Neutrophil (primary cell): Measurements from ENCODE around the gene HNRNPLL.
"Not testable (repeated sequence)": the region's sequence is repeated elsewhere in the genome, so short reads cannot be mapped to it uniquely, and the experiment has no call there.

Source experiments
- H3K27ac ChIP-seq: fragments of 200-600 bp; sonication (generic); 2 replicates; pipeline ENCODE4 v1.5.1; 2016; ENCODE audit warnings: mild to moderate bottlenecking, moderate library complexity
- H3K27me3 ChIP-seq: fragments of 200-600 bp; sonication (generic); 2 replicates; pipeline ENCODE4 v1.6.0; 2016; ENCODE audit warnings: mild to moderate bottlenecking
- H3K36me3 ChIP-seq: fragments of 200-600 bp; sonication (generic); 2 replicates; pipeline ENCODE4 v1.5.1; 2017
- H3K4me1 ChIP-seq, 2 experiments: fragments of 200-600 bp in 1 of 2; sonication (generic) in 1 of 2; 1 replicate in 1 of 2; 2 replicates in 1 of 2; pipeline versions ENCODE4 v1.5.1 to v1.6.1; 2013 to 2016; ENCODE audit warnings: low read depth in 1 of 2, low read length in 1 of 2, mild to moderate bottlenecking in 1 of 2, moderate library complexity in 1 of 2; ENCODE audit not compliant: control insufficient read depth in 1 of 2, insufficient read depth in 1 of 2
- H3K4me3 ChIP-seq, 2 experiments: fragments of 200-600 bp in 1 of 2; sonication (generic) in 1 of 2; 1 replicate in 1 of 2; 2 replicates in 1 of 2; pipeline ENCODE4 v1.5.1; 2013 to 2016; ENCODE audit warnings: low read depth in 1 of 2, low read length in 1 of 2, mild to moderate bottlenecking in 1 of 2, moderate library complexity in 1 of 2
- H3K9me3 ChIP-seq: fragments of 200-600 bp; sonication (generic); 2 replicates; pipeline ENCODE4 v1.5.1; 2016
- TF ChIP-seq, protein P1 (sequence below): fragments of 200-600 bp; sonication (generic); IDR thresholded peaks from 2 replicates; pipeline ENCODE4 v1.5.1; 2016; ENCODE audit warnings: antibody characterized with exemption

The HNRNPLL gene

DNA sequence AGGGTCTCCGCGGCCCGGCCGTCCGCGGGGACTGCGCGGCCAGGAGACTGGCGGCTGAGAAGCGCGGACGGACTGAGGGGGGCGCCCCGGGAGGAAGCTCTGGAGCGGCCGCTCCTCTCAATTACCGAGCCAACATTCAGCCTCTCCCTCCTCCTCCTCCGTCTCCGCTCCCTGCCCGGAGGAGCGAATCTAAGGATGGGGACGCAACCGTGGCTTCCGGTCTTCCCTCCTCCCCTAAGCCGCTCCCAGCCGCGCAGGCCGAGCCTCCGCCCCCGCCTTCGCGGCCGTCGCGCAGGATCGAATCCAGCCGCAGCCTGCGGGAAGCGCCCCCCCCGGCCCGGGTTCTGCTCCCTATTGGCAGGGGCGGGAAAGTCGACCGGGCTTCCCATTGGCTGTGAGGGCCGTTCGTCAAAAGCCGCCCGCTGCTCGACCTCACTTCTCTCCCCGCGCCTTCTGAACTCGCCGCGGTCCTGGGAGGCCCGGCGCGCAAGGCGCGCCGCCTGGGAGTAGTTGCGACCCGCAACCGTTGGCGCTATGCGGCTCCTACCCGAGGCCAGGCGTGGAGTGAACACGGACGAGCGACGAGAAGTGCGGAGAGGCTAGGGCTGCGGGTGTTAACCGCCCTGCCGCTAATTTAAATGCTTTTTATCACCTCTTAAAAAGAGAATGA, at the start of gene HNRNPLL:
Gene HNRNPLL (minus strand): TSS at position 197 of the 670 bp plus-strand sequence. CDS start 302 bp downstream, outside the sequence.
- Histone ChIP-seq H3K4me3 (peak within 1 kb of the TSS; percentile 88 to 95), H3K27me3 (no peaks in the 10 kb centered on the region), H3K9me3 (no peaks in the 10 kb centered on the region), H3K36me3 (no peaks in the 10 kb centered on the region), H3K27ac (peak within 1 kb of the TSS; percentile 94), H3K4me1 (peaks cover 62 to 64% of the 10 kb centered on the region in 2 experiments)
- TF ChIP-seq, protein P1, sequence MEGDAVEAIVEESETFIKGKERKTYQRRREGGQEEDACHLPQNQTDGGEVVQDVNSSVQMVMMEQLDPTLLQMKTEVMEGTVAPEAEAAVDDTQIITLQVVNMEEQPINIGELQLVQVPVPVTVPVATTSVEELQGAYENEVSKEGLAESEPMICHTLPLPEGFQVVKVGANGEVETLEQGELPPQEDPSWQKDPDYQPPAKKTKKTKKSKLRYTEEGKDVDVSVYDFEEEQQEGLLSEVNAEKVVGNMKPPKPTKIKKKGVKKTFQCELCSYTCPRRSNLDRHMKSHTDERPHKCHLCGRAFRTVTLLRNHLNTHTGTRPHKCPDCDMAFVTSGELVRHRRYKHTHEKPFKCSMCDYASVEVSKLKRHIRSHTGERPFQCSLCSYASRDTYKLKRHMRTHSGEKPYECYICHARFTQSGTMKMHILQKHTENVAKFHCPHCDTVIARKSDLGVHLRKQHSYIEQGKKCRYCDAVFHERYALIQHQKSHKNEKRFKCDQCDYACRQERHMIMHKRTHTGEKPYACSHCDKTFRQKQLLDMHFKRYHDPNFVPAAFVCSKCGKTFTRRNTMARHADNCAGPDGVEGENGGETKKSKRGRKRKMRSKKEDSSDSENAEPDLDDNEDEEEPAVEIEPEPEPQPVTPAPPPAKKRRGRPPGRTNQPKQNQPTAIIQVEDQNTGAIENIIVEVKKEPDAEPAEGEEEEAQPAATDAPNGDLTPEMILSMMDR: no peak

DNA sequence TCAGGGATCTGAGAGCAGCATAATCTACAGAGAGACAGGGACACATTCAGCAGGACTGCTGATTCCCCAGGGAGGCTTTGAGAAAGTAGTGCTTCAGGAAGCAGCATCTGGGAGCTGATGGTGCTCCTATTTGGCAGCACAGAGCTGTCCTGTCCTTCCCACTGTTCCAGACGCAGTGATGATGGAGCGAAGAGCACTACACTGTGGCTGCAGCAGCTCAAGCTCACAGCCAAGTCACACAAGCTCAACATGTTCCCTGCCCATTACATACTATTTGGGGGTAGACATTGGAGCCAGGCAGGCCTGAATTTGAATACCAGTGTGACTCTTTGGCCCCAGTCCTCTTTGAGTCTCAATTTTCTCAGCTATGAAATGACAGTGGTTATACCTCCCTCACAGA, 48.0 kb upstream of the HNRNPLL start:
- Histone ChIP-seq H3K9me3 (no peaks in the 10 kb centered on the region), H3K27me3 (no peaks in the 10 kb centered on the region), H3K4me1 (peaks cover 24 to 52% of the 10 kb centered on the region in 2 experiments), H3K4me3 (no peak overlapping the region), H3K36me3 (no peaks in the 10 kb centered on the region), H3K27ac (no peak overlapping the region)
- TF ChIP-seq, protein P1: no peak

DNA sequence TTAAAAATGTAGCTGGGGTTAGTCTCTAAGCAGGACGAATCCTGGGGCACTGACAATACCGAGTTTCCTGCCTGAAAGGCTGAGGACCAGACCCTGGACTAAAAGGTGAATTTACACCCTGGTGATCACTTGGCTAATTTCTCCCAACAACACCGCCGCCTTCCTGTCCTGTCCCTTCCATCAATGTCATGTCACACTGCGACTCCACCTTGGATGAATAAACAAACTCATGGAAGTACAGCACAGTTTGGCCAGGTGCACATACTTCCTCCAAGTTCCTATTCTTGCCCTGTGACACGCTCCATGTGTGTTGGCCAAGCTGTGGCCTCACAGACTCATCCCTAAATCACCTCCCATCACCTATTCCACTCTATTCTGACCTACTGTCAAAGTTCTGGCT, 47.3 kb upstream of the HNRNPLL start:
- TF ChIP-seq, protein P1: no peak
- Histone ChIP-seq H3K9me3 (no peaks in the 10 kb centered on the region), H3K4me3 (no peak overlapping the region), H3K4me1 (peaks cover 24 to 54% of the 10 kb centered on the region in 2 experiments), H3K36me3 (no peaks in the 10 kb centered on the region), H3K27ac (no peak overlapping the region), H3K27me3 (no peaks in the 10 kb centered on the region)

DNA sequence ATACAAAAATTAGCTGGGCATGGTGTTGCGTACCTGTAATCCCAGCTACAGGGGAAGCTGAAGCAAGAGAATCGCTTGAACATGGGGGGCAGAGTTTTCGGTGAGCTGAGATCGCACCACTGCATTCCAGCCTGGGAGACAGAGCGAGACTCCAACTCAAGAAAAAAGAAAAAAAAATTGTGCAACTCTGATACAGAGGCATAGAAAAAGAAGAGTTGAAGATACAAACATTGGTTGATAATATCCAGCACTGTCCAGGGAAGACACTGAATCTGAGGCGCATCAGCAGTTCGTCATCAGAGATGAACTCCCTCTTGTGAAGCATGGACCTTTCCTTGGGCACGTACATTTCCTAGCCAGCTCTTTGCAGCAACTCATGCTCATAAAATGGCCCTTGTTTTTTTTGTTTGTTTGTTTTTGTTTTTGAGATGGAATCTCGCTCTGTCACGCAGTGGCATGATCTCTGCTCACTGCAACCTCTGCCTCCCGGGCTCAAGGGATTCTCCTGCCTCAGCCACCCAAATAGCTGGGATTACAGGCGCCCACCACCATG, 46.5 kb upstream of the HNRNPLL start:
- no peak overlapping the region for H3K4me3 ChIP-seq
- no peaks in the 10 kb centered on the region for H3K27me3 ChIP-seq
- TF ChIP-seq, protein P1: no peak
- no peaks in the 10 kb centered on the region for H3K36me3 ChIP-seq
- H3K27ac ChIP-seq: peak overlapping the region; percentile 86
- H3K9me3 ChIP-seq: no peaks in the 10 kb centered on the region
- H3K4me1 ChIP-seq: peaks cover 22 to 55% of the 10 kb centered on the region in 2 experiments

DNA sequence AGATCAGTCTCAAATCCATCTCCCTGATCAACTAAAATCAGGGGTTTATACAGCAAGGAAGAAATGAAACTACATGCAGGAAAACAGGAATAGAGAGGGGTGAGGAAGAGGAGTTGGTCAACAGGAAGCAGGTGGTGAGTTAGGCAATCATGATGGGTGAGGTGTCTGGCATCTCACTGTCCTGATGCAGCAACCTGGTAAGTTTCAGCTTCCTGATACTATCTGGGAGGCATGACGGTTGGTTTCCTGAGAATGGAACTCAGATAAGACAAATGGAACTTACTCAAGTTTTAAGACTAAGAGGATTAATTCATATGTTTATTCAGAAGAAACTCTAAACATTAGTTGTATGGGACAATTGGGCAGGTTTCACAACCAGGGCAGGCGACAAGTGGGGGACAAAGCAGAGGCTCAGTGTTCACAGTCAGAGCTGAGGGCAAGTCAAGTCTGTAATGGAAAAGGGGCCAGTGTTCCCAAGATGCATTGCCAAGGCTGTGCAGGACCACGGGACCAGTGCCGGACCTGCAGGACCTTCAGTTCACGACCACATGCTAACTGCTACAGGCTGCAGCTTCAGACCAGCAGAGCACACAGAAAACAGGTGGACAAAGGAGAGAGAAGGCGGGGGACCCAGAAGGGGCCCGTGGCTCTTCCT, 45.5 kb upstream of the HNRNPLL start:
- Histone ChIP-seq H3K4me3 (peak overlapping the region in 1 of 2 experiments; percentile 5), H3K27ac (peak overlapping the region; percentile 86), H3K9me3 (no peaks in the 10 kb centered on the region), H3K27me3 (no peaks in the 10 kb centered on the region), H3K4me1 (peaks cover 26 to 56% of the 10 kb centered on the region in 2 experiments), H3K36me3 (no peaks in the 10 kb centered on the region)
- TF ChIP-seq, protein P1: no peak

DNA sequence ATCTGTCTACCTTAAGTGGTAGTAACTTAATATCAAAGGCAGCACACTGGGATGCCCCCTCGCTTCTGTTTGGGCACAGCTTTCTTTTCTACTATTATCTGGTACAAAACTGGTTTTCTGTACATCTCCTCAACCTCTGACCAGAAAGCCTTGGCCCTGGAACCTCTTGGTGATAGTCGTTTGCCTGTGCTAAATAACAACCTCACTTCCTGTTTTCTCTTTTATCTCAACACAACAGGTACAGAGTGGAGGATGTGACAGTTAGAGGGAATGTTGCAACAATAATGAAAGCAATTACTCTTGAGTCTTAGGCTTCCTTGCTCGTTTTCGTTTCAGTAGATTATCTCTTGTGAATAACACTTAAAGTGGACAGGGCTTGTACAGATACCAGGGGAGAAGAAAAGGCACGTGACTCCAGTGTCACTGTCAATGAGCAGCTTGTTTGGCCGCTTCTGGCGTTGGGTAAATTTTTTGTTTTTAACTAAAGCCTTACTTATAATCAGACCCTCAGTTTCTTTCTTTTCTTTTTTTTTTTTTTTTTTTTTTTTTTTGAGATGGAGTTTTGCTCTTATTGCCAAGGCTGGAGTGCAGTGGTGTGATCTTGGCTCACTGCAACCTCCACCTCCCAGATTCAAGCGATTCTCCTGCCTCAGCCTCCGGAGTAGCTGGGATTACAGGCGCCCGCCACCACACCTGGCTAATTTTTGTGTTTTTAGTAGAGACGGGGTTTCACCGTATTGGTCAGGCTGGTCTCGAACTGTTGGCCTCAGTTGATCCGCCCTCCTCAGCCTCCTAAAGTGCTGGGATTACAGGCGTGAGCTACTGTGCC, 41.2 kb upstream of the HNRNPLL start:
- Histone ChIP-seq H3K4me3 (peak overlapping the region; percentile 11 to 47), H3K27ac (peak overlapping the region; percentile 88), H3K4me1 (peaks cover 27 to 51% of the 10 kb centered on the region in 2 experiments)
- not testable (repeated sequence) for H3K36me3 ChIP-seq, H3K9me3 ChIP-seq, H3K27me3 ChIP-seq
